Measurements from ENCODE around the gene SEMA5A. TPM values are rescaled to one million over a fixed set of nuclear protein-coding genes. Genes with fewer than 3 reads are reported as not detected.

Gene SEMA5A
- total RNA-seq, 1 donor from 2014 or later: 38.9 TPM

GRCh38 chr5:9545136-9545991 lies 511 bp downstream of the SEMA5A start:
- no peak for TF ChIP-seq CTCF (IDR thresholded peaks at IDR 0.05)
- H3K4me1 ChIP-seq: no peaks in the 10 kb centered on the region
- peaks cover 8% of the 10 kb centered on the region for H3K36me3 ChIP-seq
- intact Hi-C loops (cut with DNase I): no loop called here
- H3K9me3 ChIP-seq: no peaks in the 10 kb centered on the region
- DNase-seq (peak; percentile 67), ATAC-seq (peak; percentile 2)
- peak overlapping the region; percentile 56 for H3K4me3 ChIP-seq
- peak overlapping the region; percentile 37 for H3K27ac ChIP-seq
- H3K27me3 ChIP-seq: peaks cover 13% of the 10 kb centered on the region

- no peaks in the 10 kb centered on the region for H3K4me1 ChIP-seq
- H3K27me3 ChIP-seq: peaks cover 13% of the 10 kb centered on the region
- DNase-seq (peak; percentile 92), ATAC-seq (peak; percentile 82)
- H3K27ac ChIP-seq: no peak overlapping the region
- intact Hi-C loops (cut with DNase I): no loop called here
- peaks cover 6% of the 10 kb centered on the region for H3K36me3 ChIP-seq
- peak; percentile 78 for TF ChIP-seq CTCF (IDR thresholded peaks at IDR 0.05)
- H3K9me3 ChIP-seq: no peaks in the 10 kb centered on the region
- peak overlapping the region; percentile 56 for H3K4me3 ChIP-seq
Measured at GRCh38 chr5:9544502-9545135, 1.3 kb downstream of the SEMA5A start.

GRCh38 chr5:9544056-9544455 lies 1.8 kb downstream of the SEMA5A start:
- no peak for TF ChIP-seq CTCF (IDR thresholded peaks at IDR 0.05)
- Histone ChIP-seq H3K27me3 (peaks cover 13% of the 10 kb centered on the region), H3K4me3 (peak overlapping the region; percentile 56), H3K36me3 (peaks cover under 1% of the 10 kb centered on the region), H3K27ac (no peak overlapping the region), H3K4me1 (no peaks in the 10 kb centered on the region), H3K9me3 (no peaks in the 10 kb centered on the region)
- intact Hi-C loops (cut with DNase I): no loop called here
- ATAC-seq (no peak), DNase-seq (no peak)

- DNase-seq: no peak
- peak overlapping the region; percentile 17 for H3K4me3 ChIP-seq
- no peak overlapping the region for H3K27ac ChIP-seq
- ATAC-seq: no peak
- intact Hi-C loops (cut with DNase I): no loop called here
- H3K4me1 ChIP-seq: no peaks in the 10 kb centered on the region
- H3K9me3 ChIP-seq: no peaks in the 10 kb centered on the region
- no peaks in the 10 kb centered on the region for H3K36me3 ChIP-seq
- TF ChIP-seq CTCF (IDR thresholded peaks at IDR 0.05): no peak
- peaks cover 13% of the 10 kb centered on the region for H3K27me3 ChIP-seq
Measured at GRCh38 chr5:9543311-9543920, 2.5 kb downstream of the SEMA5A start.

- Histone ChIP-seq H3K27me3 (peaks cover 13% of the 10 kb centered on the region), H3K9me3 (no peaks in the 10 kb centered on the region), H3K27ac (no peak overlapping the region), H3K4me1 (no peaks in the 10 kb centered on the region), H3K36me3 (no peaks in the 10 kb centered on the region), H3K4me3 (no peak overlapping the region)
- ATAC-seq (no peak), DNase-seq (no peak)
- no peak for TF ChIP-seq CTCF (IDR thresholded peaks at IDR 0.05)
- intact Hi-C loops (cut with DNase I): no loop called here
Measured at GRCh38 chr5:9540791-9541190, 5.1 kb downstream of the SEMA5A start.
